ENCODE measurements around the gene TAB2. TPM values are rescaled to one million over a fixed set of nuclear protein-coding genes. Genes with fewer than 3 reads are reported as not detected.
"Not testable (repeated sequence)": the region's sequence is repeated elsewhere in the genome, so short reads cannot be mapped to it uniquely, and the experiment has no call there.

The TAB2 gene
- total RNA-seq, 1 donor from 2014 or later = 60.9 TPM

DNA sequence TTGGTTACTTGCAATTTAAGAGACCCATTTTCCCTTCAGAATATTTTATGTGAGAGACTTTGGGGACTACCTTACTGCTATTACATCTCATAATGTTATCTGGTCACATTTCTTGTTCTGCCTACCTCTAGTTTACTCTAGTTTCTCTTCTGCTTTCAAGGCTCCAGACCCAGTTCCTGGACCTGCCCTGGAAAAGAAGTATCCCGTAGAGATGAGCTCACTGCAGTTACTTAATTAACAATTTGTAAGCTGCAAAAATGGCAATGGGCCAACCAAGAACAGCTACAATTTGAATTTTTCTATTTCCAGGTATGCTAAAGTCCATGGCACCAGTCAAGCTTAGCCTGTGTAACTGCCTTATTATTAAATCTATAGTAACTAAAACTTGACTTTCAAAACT lies 25.0 kb downstream of the TAB2 start:
- intact Hi-C loops (cut with DNase I) = no loop called here
- DNase-seq = no peak
- no peak for TF ChIP-seq CTCF (IDR thresholded peaks at IDR 0.05)
- H3K4me1 ChIP-seq = peaks cover 40% of the 10 kb centered on the region
- peak in 1 of 2 donors; percentile 40 for ATAC-seq
- H3K27ac ChIP-seq = no peak overlapping the region
- no peaks in the 10 kb centered on the region for H3K9me3 ChIP-seq
- no peaks in the 10 kb centered on the region for H3K27me3 ChIP-seq (ENCODE audit: low read depth)
- no peak overlapping the region for H3K4me3 ChIP-seq
- H3K36me3 ChIP-seq = no peaks in the 10 kb centered on the region

GRCh38 chr6:149343501-149343900 lies 26.0 kb downstream of the TAB2 start:
- Histone ChIP-seq H3K27me3 (ENCODE audit: low read depth) (no peaks in the 10 kb centered on the region), H3K36me3 (no peaks in the 10 kb centered on the region), H3K9me3 (no peaks in the 10 kb centered on the region), H3K27ac (no peak overlapping the region), H3K4me3 (no peak overlapping the region), H3K4me1 (peaks cover 30% of the 10 kb centered on the region)
- ATAC-seq (no peak), DNase-seq (no peak)
- intact Hi-C loops (cut with DNase I) = no loop called here
- TF ChIP-seq CTCF (IDR thresholded peaks at IDR 0.05) = no peak

GRCh38 chr6:149346078-149346477 lies 28.6 kb downstream of the TAB2 start:
- no peak for ATAC-seq
- H3K4me1 ChIP-seq = peaks cover 19% of the 10 kb centered on the region
- intact Hi-C loops (cut with DNase I) = no loop called here
- H3K27ac ChIP-seq = no peak overlapping the region
- DNase-seq = no peak
- H3K36me3 ChIP-seq = no peaks in the 10 kb centered on the region
- no peak for TF ChIP-seq CTCF (IDR thresholded peaks at IDR 0.05)
- H3K27me3 ChIP-seq (ENCODE audit: low read depth) = no peaks in the 10 kb centered on the region
- H3K9me3 ChIP-seq = no peaks in the 10 kb centered on the region
- H3K4me3 ChIP-seq = no peak overlapping the region

GRCh38 chr6:149347067-149347466 lies 29.6 kb downstream of the TAB2 start:
- ATAC-seq = no peak
- intact Hi-C loops (cut with DNase I) = no loop called here
- no peaks in the 10 kb centered on the region for H3K27me3 ChIP-seq (ENCODE audit: low read depth)
- no peak overlapping the region for H3K27ac ChIP-seq
- H3K36me3 ChIP-seq = no peaks in the 10 kb centered on the region
- TF ChIP-seq CTCF (IDR thresholded peaks at IDR 0.05) = no peak
- H3K4me1 ChIP-seq = peaks cover 12% of the 10 kb centered on the region
- no peak overlapping the region for H3K4me3 ChIP-seq
- H3K9me3 ChIP-seq = no peaks in the 10 kb centered on the region
- DNase-seq = no peak

GRCh38 chr6:149349279-149349678 lies 31.8 kb downstream of the TAB2 start:
- ATAC-seq; intact Hi-C loops (cut with DNase I); DNase-seq; H3K27ac ChIP-seq; H3K4me3 ChIP-seq; H3K9me3 ChIP-seq; H3K27me3 ChIP-seq (ENCODE audit: low read depth); H3K36me3 ChIP-seq; H3K4me1 ChIP-seq: not testable (repeated sequence)

DNA sequence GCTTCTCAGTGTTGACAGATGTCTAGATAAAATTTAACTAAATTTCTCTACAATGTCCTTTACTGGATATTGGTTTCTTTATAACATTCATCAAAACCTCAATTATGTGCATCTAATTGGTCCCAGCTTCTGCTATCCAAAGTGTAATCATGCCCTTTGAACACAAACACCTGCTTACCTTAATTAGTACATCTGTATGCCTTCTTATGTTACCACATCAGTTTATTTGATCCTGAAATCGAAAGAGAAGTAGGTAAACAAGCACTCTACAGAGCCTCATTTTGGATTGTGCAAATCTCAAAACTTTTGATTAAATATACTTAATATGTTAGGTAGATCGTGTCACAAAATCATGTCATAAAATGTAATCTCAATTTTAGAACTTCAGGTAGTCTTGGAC lies 36.5 kb downstream of the TAB2 start:
- Histone ChIP-seq H3K27me3 (ENCODE audit: low read depth) (no peaks in the 10 kb centered on the region), H3K9me3 (no peaks in the 10 kb centered on the region), H3K27ac (no peak overlapping the region), H3K4me1 (no peaks in the 10 kb centered on the region), H3K36me3 (no peaks in the 10 kb centered on the region), H3K4me3 (no peak overlapping the region)
- DNase-seq = no peak
- no peak for TF ChIP-seq CTCF (IDR thresholded peaks at IDR 0.05)
- ATAC-seq = no peak
- intact Hi-C loops (cut with DNase I) = no loop called here
